Stimulated activated CD4-positive, alpha-beta T cell treated with anti-CD3 and anti-CD28 coated beads, Interleukin-12 subunit alpha, Interleukin-12 subunit beta, amount 100 ng/mL, for 4 hours (primary cell): ENCODE results near the gene TGIF2.

Experiments
- DNase-seq: peaks from one replicate; pipeline ENCODE4 v3.0.0-alpha.2; 2020

Gene TGIF2

GRCh38 chr20:36573103-36573797 lies at the start of gene TGIF2:
TSS of gene TGIF2 (plus strand) at chr20:36573597. CDS start at chr20:36578775, 5,178 bp downstream.
- DNase-seq = peak; percentile 88

DNA sequence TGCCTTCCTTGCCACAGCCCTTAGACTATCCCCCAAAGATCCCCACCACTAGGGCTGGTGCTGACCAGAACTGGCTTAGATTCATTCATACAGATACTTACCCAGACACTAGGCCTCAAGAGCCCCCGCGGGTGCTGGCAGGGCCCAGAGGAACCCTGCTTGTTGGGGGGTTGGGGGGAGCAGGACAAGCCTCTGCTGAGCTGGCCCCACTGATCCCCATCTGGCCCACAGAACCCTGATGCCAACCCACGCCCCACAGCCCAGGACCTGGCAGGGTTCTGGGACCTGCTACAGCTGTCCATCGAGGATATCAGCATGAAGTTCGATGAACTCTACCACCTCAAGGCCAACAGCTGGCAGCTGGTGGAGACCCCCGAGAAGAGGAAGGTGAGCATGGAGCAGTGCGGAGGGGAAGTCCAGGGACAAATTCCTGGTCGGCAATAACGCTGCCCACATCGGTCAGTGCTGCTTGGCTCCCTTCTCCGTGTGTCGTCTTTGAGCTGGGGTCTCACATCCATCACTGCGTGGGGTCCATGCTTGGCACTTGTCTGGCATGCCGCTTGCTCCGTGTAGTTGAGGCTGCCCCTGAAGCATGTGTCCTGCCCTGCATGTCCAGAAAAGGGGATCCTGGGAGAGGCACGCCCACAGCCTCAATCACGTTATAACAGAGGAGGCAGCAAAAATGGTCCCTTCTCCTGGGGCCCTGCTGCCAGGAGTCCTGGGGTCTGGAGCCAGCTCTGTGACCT lies 47.6 kb upstream of the TGIF2 start:
- no peak for DNase-seq

DNA sequence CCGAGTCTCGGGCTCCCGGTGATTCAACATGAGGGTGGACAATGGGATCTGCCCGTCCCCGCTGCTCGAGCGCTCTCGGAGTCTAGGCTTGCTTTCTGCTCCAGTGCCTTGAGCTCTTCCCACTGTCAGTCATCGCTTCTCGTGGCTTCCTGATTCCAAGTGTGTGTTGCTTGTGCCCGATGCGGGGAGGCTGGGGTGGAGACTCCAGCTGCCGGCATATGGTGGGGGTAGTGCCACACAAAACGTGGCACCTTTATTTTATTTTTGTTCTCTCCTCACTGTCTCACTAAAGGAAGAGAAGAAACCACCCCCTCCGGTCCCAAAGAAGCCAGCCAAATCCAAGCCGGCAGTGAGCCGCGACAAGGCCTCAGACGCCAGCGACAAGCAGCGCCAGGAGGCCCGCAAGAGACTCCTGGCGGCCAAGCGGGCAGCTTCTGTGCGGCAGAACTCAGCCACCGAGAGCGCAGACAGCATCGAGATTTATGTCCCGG lies 46.8 kb upstream of the TGIF2 start:
- no peak for DNase-seq

DNA sequence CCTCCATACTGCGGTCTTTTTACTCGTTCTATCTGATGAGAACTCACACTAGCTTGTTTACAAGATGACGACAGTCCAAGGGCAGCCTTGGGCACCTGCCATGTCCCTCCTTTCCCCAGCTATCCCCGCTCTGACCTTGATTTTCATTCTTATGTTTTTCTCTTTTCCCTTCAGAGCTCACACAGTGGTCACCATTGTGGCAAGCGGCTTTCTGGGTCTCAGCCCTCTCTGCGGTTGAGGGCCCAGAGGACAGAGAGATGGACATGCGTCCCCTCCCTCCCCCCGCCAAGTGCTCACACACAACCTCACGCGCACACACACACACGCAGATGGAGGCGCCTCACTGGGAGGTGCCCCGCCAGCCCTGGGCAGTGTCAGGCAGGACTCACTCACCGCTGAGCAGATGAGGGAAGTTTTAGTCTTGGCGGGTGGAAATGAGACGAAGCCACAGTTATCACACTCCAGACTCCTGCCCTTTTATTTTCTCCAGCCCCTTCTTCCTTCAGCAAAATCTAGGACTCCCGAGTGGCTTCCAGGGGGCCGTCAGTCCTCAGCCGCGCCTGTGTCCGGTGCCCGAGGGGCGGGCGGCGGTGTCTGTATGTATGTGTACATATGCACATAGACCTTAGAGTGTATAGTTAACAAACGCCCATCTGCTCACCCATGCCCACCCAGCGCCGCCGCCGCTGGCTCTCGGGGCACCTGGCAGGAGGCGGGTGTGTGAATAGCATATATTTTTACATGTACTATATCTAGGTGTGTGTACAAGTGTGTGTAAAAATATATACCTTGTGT lies 45.9 kb upstream of the TGIF2 start:
- DNase-seq = no peak

GRCh38 chr20:36528176-36528874 lies 45.1 kb upstream of the TGIF2 start:
- no peak for DNase-seq

GRCh38 chr20:36528875-36529417 lies 44.5 kb upstream of the TGIF2 start:
- DNase-seq = no peak

GRCh38 chr20:36532388-36532787 lies 41.0 kb upstream of the TGIF2 start:
- DNase-seq = no peak

GRCh38 chr20:36532822-36533221 lies 40.6 kb upstream of the TGIF2 start:
- DNase-seq = no peak

GRCh38 chr20:36538026-36538722 lies 35.2 kb upstream of the TGIF2 start:
- DNase-seq = no peak

DNA sequence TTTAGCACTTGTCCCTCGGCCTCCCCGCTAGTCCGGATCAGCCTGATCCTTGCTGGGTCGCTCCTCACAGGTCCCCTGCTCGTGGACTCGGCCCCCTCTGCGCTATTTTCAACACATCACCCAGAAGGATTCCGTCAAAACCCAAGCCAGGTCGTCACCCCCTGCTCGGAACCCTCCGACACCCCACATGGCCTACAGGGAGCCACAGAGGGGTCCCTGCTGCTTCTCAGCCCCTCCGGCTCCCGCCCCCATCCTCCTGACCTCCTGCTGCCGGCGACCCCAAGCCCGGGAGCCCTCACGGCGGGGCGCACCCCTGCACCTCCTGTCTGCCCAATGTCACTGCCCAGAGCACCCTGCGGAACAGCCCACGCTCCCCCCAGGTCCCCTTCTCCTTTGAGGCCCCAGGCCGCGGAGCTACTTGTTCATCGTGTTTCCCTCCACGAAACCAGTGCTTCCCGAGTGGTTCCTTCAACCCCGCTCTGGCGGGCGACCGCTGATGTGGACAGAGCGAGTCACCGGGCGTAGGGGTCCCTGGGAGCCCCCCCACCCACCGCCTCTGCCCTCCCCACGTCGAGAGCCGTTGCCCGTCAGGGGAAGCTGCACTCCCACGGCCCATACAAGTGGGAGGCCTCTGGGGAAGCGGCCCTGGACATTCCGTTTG lies 32.7 kb upstream of the TGIF2 start:
- no peak for DNase-seq

DNA sequence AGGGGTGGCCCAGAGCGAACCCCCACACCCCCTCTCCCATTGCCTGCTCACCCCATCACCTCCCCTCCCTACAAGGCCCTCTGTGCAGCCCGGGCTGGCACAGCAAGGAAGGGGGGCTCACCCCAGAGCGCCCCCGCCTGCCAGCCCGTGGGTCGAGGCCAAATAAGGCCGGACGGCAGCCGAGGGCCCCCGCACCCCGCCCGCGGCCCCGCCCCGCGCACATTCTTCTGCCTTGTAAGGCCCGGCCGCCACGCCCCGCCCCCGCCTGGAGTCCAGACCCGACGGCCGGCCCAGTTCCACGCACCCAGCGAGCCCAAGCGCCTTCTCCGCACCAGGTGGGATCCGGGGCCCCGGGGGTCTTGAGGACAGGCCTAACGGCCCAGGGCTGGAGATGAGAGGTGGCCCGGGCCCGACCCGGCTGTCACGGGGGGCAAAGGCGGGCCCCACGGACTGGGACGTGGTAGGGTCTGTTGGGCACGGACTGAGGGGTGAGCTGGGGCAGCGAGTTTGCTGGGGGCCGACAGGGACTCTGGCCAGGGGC lies 32.1 kb upstream of the TGIF2 start, which contains the start of gene MYL9:
Gene MYL9 (plus strand): TSS at position 293 of the 541 bp plus-strand sequence. CDS start 3,366 bp downstream, outside the sequence.
- peak; percentile 7 for DNase-seq

DNA sequence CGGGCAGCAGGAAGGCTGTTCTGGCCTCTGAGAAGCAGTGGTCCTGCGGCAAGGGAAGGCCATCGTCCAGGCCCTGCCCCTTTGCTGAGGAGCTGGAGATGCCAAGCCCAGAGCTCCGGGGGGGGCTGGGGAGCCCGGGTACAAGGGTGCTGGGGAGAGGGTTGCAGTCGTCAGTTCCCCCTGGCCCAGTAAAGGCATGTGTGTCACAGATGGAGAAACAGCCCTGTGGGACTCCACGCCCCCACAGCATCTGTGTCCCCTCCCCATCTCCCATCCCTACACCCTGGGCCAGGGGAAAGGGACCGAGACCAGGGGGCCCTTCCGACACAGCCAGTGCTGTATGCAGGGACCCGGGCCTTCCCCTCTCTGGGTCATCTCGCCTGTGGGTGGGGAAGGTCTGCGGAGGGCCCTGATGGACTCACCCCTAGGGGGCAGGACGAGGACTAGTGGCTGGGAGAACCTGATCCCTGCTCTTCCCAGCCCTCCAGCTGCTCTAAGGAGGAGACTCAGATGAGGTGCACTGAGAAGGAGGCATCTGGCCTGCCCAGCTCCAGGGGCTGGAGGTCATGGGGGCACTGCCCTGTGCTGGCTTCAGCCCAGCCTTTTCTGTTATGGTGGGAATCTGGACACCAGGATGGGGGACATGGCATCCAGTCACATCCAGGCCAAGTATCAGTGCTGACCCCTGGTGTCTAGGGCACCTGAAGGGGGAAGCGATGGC lies 31.5 kb upstream of the TGIF2 start:
- DNase-seq = no peak

- no peak for DNase-seq
These were observed 30.7 kb upstream of the TGIF2 start for GRCh38 chr20:36542516-36543183.

DNA sequence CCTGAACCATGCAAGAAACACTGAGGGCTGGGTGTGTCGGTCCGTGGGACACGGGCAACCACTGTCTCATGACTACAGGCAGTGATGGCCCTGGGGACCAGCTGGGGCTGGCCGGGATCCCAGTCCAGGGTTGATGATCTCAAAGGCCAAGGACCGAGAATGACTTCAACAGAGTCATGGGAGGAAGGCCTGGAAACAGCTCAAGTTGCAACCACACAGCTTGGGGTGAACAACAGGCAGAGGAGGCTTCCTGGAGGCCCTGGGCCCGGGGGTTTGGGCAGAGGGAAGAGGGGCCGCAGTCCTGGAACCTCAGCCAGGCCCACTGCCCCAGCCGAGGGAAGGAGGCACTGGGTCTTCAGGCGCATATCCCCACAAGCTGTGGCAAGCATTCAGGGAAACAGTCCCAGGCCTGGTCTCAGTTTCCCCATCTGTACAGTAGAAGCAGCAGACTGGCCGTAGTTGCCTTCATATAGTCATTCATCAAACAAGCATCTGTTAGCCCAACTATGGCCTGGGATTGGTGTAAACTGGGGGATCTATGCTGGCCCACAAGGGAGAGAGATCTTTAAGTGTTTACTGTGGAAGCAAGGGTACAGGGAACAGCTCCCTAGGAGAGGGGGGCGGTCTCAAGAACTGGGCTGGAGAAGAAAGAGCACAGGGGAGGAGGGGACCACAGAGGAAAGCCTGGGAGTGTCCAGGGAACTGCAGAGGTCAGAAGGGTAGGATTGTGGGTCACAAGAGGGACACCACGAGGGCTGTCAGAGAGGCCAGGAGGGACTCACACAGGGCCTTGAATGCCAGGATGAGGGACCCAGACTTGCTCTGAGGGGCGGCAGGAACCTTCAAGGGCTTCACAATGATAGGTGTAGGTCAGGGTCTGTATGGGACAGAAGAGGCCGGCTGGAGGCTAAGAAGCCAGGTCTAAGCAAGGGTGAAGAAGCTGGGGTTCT lies 29.9 kb upstream of the TGIF2 start:
- no peak for DNase-seq

- DNase-seq = no peak
These were observed 29.0 kb upstream of the TGIF2 start for GRCh38 chr20:36544134-36545018.

DNA sequence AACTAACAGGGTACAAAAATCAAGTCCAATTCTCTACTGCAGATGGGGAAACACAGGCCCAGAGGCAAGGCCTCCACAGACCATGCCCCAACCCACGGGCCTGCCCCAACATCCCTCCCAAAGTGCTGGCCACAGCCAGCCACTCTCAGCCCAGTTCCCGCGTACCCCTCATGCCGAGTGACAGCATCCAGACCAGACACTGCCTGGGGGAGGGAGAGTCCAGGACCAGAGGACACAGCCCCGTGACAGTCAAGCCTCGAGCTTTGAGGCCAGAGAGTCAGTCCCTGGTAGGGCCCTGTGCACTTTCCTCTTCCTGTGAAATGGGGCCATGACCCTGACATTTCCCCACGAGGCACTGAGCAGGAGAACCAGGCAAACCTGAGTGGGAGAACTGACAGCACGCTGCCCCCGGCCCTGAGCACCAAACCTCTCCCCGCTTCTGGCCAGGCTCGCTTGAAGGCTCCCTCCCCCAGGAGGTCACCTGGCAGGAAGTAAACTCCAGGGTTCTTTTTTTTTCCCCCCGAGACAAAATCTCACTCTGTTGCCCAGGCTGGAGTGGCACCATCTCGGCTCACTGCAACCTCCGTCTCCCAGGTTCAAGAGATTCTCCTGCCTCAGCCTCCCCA lies 27.2 kb upstream of the TGIF2 start:
- DNase-seq = no peak
